CD14-positive monocyte (primary cell): ENCODE data around the gene EXT2. TPM values are rescaled to one million over a fixed set of nuclear protein-coding genes. Genes with fewer than 3 reads are reported as not detected.

Experiments
- DNase-seq, 3 donors: peaks; one replicate each; pipeline ENCODE4 v3.0.0-alpha.2; 2011 to 2022
- H2AFZ ChIP-seq: 2 replicates; pipeline ENCODE4 v1.6.0; 2012; ENCODE audit warnings: mild to moderate bottlenecking, low read depth, low read length, inconsistent platforms; ENCODE audit not compliant: insufficient read depth, poor library complexity, severe bottlenecking
- H3K27ac ChIP-seq, 2 donors: 1 replicate in 1 of 2; 2 replicates in 1 of 2; pipeline ENCODE4 v1.5.1; 2012 to 2013; ENCODE audit warnings: low read length in 2 of 2, control low read depth in 1 of 2, inconsistent platforms in 1 of 2, low read depth in 1 of 2, mild to moderate bottlenecking in 1 of 2
- H3K27me3 ChIP-seq, 2 donors: one replicate each; pipeline versions ENCODE4 v1.6.0 to v1.6.1; 2011 to 2013; ENCODE audit warnings: low read length in 2 of 2; ENCODE audit not compliant: control insufficient read depth in 2 of 2, insufficient read depth in 2 of 2
- H3K36me3 ChIP-seq, 2 donors: replicated peaks in 1 of 2; 1 replicate in 1 of 2; 2 replicates in 1 of 2; pipeline versions ENCODE4 v1.5.1 to v1.6.1; 2012 to 2013; ENCODE audit warnings: low read length in 2 of 2, control low read depth in 1 of 2, inconsistent platforms in 1 of 2, mild to moderate bottlenecking in 1 of 2; ENCODE audit not compliant: insufficient read depth in 2 of 2, control insufficient read depth in 1 of 2
- H3K4me1 ChIP-seq, 2 donors: 1 replicate in 1 of 2; 2 replicates in 1 of 2; pipeline versions ENCODE4 v1.5.1 to v1.6.1; 2012 to 2013; ENCODE audit warnings: low read length in 2 of 2, control low read depth in 1 of 2, inconsistent platforms in 1 of 2, mild to moderate bottlenecking in 1 of 2, moderate library complexity in 1 of 2; ENCODE audit not compliant: insufficient read depth in 2 of 2, control insufficient read depth in 1 of 2
- H3K4me2 ChIP-seq: replicated peaks from 2 replicates; pipeline ENCODE3; 2012; ENCODE audit warnings: low read length, moderate library complexity, mild to moderate bottlenecking; ENCODE audit not compliant: poor library complexity, severe bottlenecking; ENCODE audit errors: extremely low read depth
- H3K4me3 ChIP-seq, 3 experiments: fragments of 200-600 bp in 1 of 3; sonication (generic) in 1 of 3; replicated peaks in 1 of 3; 1 replicate in 2 of 3; 2 replicates in 1 of 3; pipeline ENCODE4 v1.5.1; 2011 to 2013; ENCODE audit warnings: low read length in 3 of 3, mild to moderate bottlenecking in 3 of 3, control low read depth in 2 of 3, low read depth in 2 of 3, inconsistent platforms in 1 of 3, moderate library complexity in 1 of 3
- H3K79me2 ChIP-seq: 2 replicates; pipeline ENCODE4 v1.6.0; 2012; ENCODE audit warnings: mild to moderate bottlenecking, control low read depth, inconsistent platforms, low read length, moderate library complexity; ENCODE audit not compliant: insufficient read depth
- H3K9ac ChIP-seq: 2 replicates; pipeline ENCODE4 v1.6.0; 2017; ENCODE audit warnings: low read length, mild to moderate bottlenecking; ENCODE audit not compliant: insufficient read depth, poor library complexity, severe bottlenecking
- H3K9me3 ChIP-seq, 2 donors: replicated peaks in 1 of 2; 1 replicate in 1 of 2; 2 replicates in 1 of 2; pipeline versions ENCODE4 v1.5.1 to v1.6.1; 2012 to 2013; ENCODE audit warnings: low read length in 2 of 2, control low read depth in 1 of 2; ENCODE audit not compliant: control insufficient read depth in 1 of 2, insufficient read depth in 1 of 2
- H4K20me1 ChIP-seq: 2 replicates; pipeline ENCODE4 v1.6.0; 2012; ENCODE audit warnings: mild to moderate bottlenecking, low read length, control low read depth, moderate library complexity; ENCODE audit not compliant: insufficient read depth
- H3K27ac Mint-ChIP-seq, 7 donors: one replicate each; pipeline ENCODE4 v1.8.0; 2020; ENCODE audit warnings: mild to moderate bottlenecking in 7 of 7, mixed read lengths in 7 of 7, moderate library complexity in 6 of 7, inconsistent platforms in 2 of 7
- H3K27me3 Mint-ChIP-seq, 3 donors: one replicate each; pipeline ENCODE4 v1.8.0; 2021 to 2022; ENCODE audit warnings: low read depth in 3 of 3, mild to moderate bottlenecking in 3 of 3, mixed read lengths in 3 of 3, moderate library complexity in 3 of 3, inconsistent platforms in 1 of 3
- H3K36me3 Mint-ChIP-seq, 2 donors: one replicate each; pipeline ENCODE4 v1.8.0; 2020; ENCODE audit warnings: mixed read lengths in 2 of 2, inconsistent platforms in 1 of 2, mild to moderate bottlenecking in 1 of 2
- H3K4me1 Mint-ChIP-seq: one replicate; pipeline ENCODE4 v1.8.0; 2020; ENCODE audit warnings: mild to moderate bottlenecking, mixed read lengths
- H3K4me3 Mint-ChIP-seq, 2 donors: one replicate each; pipeline ENCODE4 v1.8.0; 2020; ENCODE audit warnings: mild to moderate bottlenecking in 2 of 2, mixed read lengths in 2 of 2, moderate library complexity in 1 of 2
- H3K9me3 Mint-ChIP-seq, 7 donors: one replicate each; pipeline ENCODE4 v1.8.0; 2020 to 2022; ENCODE audit warnings: mixed read lengths in 7 of 7, mild to moderate bottlenecking in 6 of 7, moderate library complexity in 6 of 7, inconsistent platforms in 2 of 7
- CTCF ChIP-seq: fragments of 200-600 bp; IDR thresholded peaks from one replicate; pipeline ENCODE4 v1.8.0; 2022; ENCODE audit warnings: antibody characterized with exemption, mild to moderate bottlenecking
- WGBS: methylation state at CpG from one replicate; pipeline ENCODE4 v1.1.5; 2013; ENCODE audit warnings: missing lambda C conversion rate; ENCODE audit not compliant: insufficient coverage; 5-methylcytosine and 5-hydroxymethylcytosine counted together
- intact Hi-C, 2 donors: fragments of 100-400 bp; cut with micrococcal nuclease; formaldehyde crosslinking; loops; one replicate each; pipeline versions ENCODE4 v1.15.0 to v1.15.1; 2023
- polyA plus RNA-seq, 3 donors: library from polyadenylated mRNA; depleted of rRNA in 1 of 3; unstranded in 2 of 3; stranded (reverse) in 1 of 3; fragments of 300-500 nt in 2 of 3; fragments of >200 nt in 1 of 3; fragmentation: Illumina TruSeq in 2 of 3; gene quantifications; 1 replicate in 2 of 3; 2 replicates in 1 of 3; pipeline ENCODE4 v1.2.3, GENCODE V29; 2012 to 2021

Gene EXT2
- polyA plus RNA-seq, 3 donors = 17.2 to 41.1 (median 34.2) TPM

- peaks cover 59 to 65% of the 10 kb centered on the region in 2 donors for H3K36me3 Mint-ChIP-seq
- no peaks in the 10 kb centered on the region for H3K4me1 Mint-ChIP-seq
- no peak for TF ChIP-seq CTCF
These were observed 54.9 kb downstream of the EXT2 start for GRCh38 chr11:44150401-44150800.

GRCh38 chr11:44157019-44157418, 61.5 kb downstream of the EXT2 start:
- no peak for DNase-seq
- peaks cover 11 to 15% of the 10 kb centered on the region in 2 donors for H3K9me3 ChIP-seq
- H3K4me3 ChIP-seq = no peak overlapping the region
- 93% methylated on average over 3 of the region's 4 CpGs for WGBS
- no peaks in the 10 kb centered on the region for H4K20me1 ChIP-seq
- H3K4me2 ChIP-seq = no peak overlapping the region
- H3K4me3 Mint-ChIP-seq = no peak overlapping the region
- H3K4me1 Mint-ChIP-seq = peaks cover 4% of the 10 kb centered on the region
- no peak overlapping the region for H3K27ac ChIP-seq
- no peaks in the 10 kb centered on the region for H3K4me1 ChIP-seq
- peaks cover 30 to 45% of the 10 kb centered on the region in 2 donors for H3K36me3 Mint-ChIP-seq
- no peaks in the 10 kb centered on the region for H3K27me3 ChIP-seq
- no peaks in the 10 kb centered on the region for H3K27me3 Mint-ChIP-seq
- intact Hi-C loops = no loop called here
- TF ChIP-seq CTCF = no peak
- no peak overlapping the region for H3K27ac Mint-ChIP-seq
- peaks cover 5 to 21% (median 10%) of the 10 kb centered on the region in 7 donors for H3K9me3 Mint-ChIP-seq
- H3K36me3 ChIP-seq = peaks cover 2 to 21% of the 10 kb centered on the region in 2 donors
- no peaks in the 10 kb centered on the region for H3K79me2 ChIP-seq
- no peak overlapping the region for H3K9ac ChIP-seq
- H2AFZ ChIP-seq = no peak overlapping the region

More at GRCh38 chr11:44150401-44150800, 54.9 kb downstream of the EXT2 start:
- Mint-ChIP-seq H3K4me3 (no peak overlapping the region), H3K27ac (no peak overlapping the region), H3K27me3 (no peaks in the 10 kb centered on the region), H3K9me3 (peaks cover 0 to 11% (median 6%) of the 10 kb centered on the region in 7 donors)
- no peak overlapping the region for H3K9ac ChIP-seq
- H4K20me1 ChIP-seq = no peaks in the 10 kb centered on the region
- no peaks in the 10 kb centered on the region for H3K9me3 ChIP-seq
- no peaks in the 10 kb centered on the region for H3K79me2 ChIP-seq
- H3K27ac ChIP-seq = no peak overlapping the region
- no CpG with 5 or more reads among the region's 1 CpG for WGBS
- no peak overlapping the region for H2AFZ ChIP-seq
- no peaks in the 10 kb centered on the region for H3K4me1 ChIP-seq
- no peak for DNase-seq
- H3K36me3 ChIP-seq = peaks cover 7 to 54% of the 10 kb centered on the region in 2 donors
- intact Hi-C loops = no loop called here
- no peak overlapping the region for H3K4me3 ChIP-seq
- H3K4me2 ChIP-seq = no peak overlapping the region
- H3K27me3 ChIP-seq = no peaks in the 10 kb centered on the region
